ENCODE measurements around the gene RALGDS. TPM values are rescaled to one million over a fixed set of nuclear protein-coding genes. Genes with fewer than 3 reads are reported as not detected.

RALGDS gene
- total and polyA plus RNA-seq, 2 donors (not counting 1 experiment from before 2014, with no cell fraction given), result 62.4 to 88.0 TPM

GRCh38 chr9:133113949-133114885 lies 6.8 kb downstream of the RALGDS start:
- no peak for TF ChIP-seq CTCF (IDR thresholded peaks at IDR 0.05)
- no peak for TF ChIP-seq EZH2 (IDR thresholded peaks at IDR 0.05; ENCODE audit: borderline replicate concordance, insufficient read depth, low read depth, low read length, poor library complexity, severe bottlenecking)
- ChIA-PET CTCF (interaction anchor here (0.6 to 26.5 kb wide), 8 partner anchors 9 to 111 kb away, joined by 3 to 599 read pairs (median 4); no protein-coding TSS in a partner anchor), POLR2A (interaction anchor here (0.6 to 3.3 kb wide), 7 partner anchors 12 to 169 kb away, joined by 3 to 21 read pairs (median 7); partner anchors contain the start of gene TSC1)
- H3K9ac ChIP-seq (ENCODE audit: low read length), result no peak overlapping the region
- no peak overlapping the region for H2AFZ ChIP-seq (ENCODE audit: insufficient read depth, low read depth, low read length, poor library complexity, severe bottlenecking)
- 32% methylated on average over 15 of the region's 20 CpGs for WGBS (ENCODE audit: insufficient coverage)
- ATAC-seq (ENCODE audit: low read depth) (peak; percentile 45), DNase-seq (peak; percentile 58)
- peaks cover 44 to 55% of the 10 kb centered on the region in 2 donors for H3K4me1 ChIP-seq (ENCODE audit: control insufficient read depth in 2 of 2, insufficient read depth in 2 of 2, low read length in 2 of 2)
- Mint-ChIP-seq H3K4me3 (peak overlapping the region; percentile 67), H3K27me3 (no peaks in the 10 kb centered on the region), H3K27ac (peak overlapping the region; percentile 85), H3K9me3 (ENCODE audit: insufficient read depth) (no peaks in the 10 kb centered on the region), H3K4me1 (peaks cover 57% of the 10 kb centered on the region)
- peak overlapping the region; percentile 42 to 57 for H3K27ac ChIP-seq (ENCODE audit: low read length in 2 of 2)
- peaks cover 0 to 18% of the 10 kb centered on the region in 2 experiments for H3K36me3 ChIP-seq (replicated peaks in 1 of 2; ENCODE audit: control extremely low read depth in 1 of 2, control insufficient read depth in 1 of 2, extremely low read depth in 1 of 2, insufficient read depth in 2 of 2, low read length in 1 of 2)
- intact Hi-C loops (cut with micrococcal nuclease), result loop anchor here (10.0 kb wide), 1 partner anchor 361 kb away; the partner anchor contains the start of gene SLC2A6
- no peak overlapping the region for H3K4me3 ChIP-seq (ENCODE audit: control extremely low read depth in 1 of 5, extremely low read depth in 1 of 5, insufficient read depth in 1 of 5, low read depth in 2 of 5, low read length in 4 of 5)
- H3K27me3 ChIP-seq (replicated peaks in 1 of 4; ENCODE audit: control extremely low read depth in 1 of 4, control insufficient read depth in 3 of 4, insufficient read depth in 4 of 4, low read length in 3 of 4), result no peaks in the 10 kb centered on the region
- peak overlapping the region; percentile 65 for H3K4me2 ChIP-seq (replicated peaks; ENCODE audit: low read depth, low read length, poor library complexity, severe bottlenecking)
- peaks cover 61% of the 10 kb centered on the region for H4K20me1 ChIP-seq (ENCODE audit: control insufficient read depth, insufficient read depth, low read length, poor library complexity, severe bottlenecking)
- peaks cover 76% of the 10 kb centered on the region for H3K79me2 ChIP-seq (ENCODE audit: control insufficient read depth, insufficient read depth, low read length)
- no peaks in the 10 kb centered on the region for H3K9me3 ChIP-seq (ENCODE audit: control extremely low read depth in 1 of 3, control insufficient read depth in 2 of 3, insufficient read depth in 1 of 3, low read length in 2 of 3)
